Measurements from ENCODE around the gene TAGLN2.

The TAGLN2 gene

DNA sequence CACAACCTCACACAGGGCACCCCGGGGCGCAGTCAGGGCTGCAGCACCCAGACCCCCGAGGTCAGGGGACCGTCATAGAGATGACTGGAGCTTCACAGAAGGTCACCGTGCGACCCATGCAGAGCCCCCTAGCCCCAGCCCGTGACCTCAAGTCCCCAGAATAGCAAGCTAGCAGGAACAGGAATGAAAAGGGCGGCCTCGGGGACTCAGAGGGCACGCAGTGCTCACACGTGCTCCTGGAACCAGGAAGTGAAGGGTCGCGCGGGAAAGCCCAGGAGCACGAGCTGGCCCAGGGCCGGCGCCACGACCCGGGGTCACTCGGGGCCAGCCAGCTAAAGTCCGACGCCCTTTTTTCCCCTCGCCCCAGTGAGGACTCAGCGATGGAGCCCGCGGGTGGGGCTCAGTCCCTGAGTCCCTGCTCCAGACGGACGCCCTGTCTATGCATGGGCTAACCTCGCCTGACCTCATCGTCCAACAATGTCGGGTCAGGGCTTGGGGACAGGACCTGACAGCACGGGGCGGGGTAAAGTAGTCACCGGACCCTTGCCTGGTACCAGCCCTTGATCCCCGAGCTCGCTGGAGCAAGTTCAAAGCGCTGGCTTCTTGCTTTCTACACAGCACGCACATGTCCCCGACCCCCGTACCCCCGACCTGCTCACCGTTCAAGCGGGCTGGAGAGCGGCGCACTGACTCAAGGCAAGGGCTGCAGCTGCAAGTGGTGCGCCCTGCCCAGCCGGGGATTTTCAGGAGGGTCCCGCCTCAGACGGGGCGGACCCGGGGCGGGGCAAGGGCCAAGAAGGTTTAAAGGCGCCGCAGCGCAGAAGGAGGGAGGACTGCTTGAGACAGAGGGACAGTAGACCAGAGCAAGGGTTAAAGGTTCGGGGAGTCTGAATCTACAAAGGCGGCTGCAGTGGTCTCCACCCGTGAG lies at the start of gene TAGLN2:
Gene TAGLN2, minus strand, starts transcription at position 717 of the 928 bp plus-strand sequence. CDS start 4,998 bp downstream, outside the sequence.
- peak; percentile 83 for DNase-seq

DNA sequence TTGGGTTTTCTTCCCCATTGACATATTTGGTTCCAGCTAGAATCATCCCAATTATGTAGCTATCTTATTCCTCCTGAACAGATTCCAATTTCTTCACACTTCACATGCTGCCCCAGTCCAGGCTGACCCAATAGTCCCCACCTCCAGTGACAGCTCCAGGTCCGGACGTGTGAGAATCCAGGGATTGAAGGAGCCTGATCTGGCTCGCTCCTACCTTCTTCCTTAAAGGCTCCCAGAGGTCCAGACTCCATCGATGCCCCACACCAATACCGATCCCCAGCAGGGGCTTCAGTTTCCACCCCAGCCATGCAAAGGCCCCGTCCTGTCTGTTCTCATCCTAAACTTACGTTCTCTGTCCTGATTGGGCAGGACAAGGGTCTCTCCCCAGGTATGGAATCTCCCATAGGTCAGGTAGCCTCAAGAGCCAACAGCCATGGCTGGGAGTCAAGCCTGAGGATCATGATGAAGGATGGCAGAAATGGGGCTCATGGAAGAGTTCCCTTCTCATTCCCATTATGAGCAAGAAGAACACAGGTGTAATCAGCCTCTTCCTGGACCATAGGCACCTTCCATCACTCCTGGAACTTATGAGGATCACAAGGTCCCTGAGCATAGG lies 49.2 kb upstream of the TAGLN2 start:
- DNase-seq, result no peak

DNA sequence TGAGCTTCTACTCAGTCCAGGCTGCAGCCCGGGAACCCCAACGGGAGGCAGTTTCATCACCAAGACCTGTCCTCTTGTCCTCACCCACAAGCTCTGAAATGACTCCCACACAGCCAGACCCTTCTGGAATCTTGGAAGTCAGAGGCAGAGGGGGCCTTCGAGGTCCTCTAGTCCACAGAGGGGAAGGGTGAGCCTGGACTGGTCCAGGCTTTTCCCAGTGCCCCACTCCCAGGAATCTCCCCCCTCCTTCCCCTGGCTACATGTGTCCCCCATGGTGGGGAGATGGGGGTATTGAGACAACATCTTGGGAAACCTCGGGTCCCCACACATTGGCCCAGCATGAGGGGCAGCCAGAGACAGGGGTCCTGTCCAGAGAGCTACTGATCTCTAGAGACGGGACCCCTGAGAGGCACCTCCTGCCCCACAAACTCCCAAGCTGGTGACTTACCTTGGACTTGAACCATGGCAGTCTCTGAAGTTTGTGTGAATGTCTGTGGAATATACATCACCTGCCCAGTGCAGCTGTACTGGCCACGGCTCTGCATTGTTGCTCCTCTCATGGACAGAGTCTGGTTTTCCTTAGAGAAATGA lies 48.1 kb upstream of the TAGLN2 start:
- DNase-seq, result no peak

DNA sequence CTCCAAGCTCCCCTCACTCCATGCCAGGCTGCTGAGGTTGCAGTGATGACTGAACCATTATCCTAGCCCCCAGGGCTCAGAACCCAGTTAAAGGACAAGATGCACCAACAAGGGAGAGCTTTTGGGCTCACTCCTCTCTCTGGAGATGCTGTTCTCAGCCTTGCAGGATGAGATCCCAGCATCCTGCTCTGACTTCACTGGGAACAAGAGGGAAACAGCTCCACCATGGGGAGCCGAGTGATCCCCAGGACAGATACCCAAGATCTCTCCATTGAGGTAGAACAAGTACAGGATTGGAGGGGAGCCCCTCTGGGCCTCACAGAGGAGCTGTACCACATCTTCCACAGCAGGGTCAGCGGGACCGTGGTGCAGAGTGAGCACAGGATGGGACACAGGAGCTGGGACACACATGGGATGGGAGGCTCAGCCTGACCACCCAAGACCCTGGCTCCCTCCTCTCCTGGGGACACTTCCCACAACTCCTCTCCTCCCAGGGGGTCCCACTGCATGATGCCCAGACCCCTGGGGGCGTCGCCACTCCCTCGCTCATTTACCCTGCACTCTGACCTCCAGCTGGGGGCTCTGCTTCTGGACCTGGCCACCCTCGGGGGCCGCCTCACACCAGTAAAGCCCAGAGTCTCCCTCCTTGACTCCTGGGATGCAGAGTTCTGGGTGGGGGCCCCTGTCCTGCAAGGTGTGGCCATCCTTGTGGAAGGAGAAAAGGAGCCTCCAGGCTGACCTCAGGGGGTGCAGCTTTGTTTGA lies 47.3 kb upstream of the TAGLN2 start:
- no peak for DNase-seq

DNA sequence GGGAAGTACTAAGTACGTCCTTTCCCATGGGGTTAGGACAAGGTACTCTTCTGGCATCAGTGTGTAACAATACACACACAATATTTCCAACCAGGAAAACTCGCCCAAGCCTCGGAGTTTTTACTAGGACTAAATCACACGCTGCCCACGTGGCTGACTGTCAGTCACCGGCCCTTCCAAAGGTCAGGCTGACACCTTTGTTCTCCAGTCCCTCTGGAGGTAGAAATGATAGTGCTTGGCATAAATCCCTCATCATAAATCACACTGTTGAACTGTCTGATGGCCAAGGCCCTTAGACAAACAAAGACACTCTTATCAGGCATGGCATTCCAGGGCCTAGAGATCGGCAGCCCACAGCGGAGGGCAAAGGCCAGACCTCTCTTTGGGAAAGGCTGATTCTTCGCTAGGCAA lies 45.6 kb upstream of the TAGLN2 start:
- DNase-seq, result no peak

DNA sequence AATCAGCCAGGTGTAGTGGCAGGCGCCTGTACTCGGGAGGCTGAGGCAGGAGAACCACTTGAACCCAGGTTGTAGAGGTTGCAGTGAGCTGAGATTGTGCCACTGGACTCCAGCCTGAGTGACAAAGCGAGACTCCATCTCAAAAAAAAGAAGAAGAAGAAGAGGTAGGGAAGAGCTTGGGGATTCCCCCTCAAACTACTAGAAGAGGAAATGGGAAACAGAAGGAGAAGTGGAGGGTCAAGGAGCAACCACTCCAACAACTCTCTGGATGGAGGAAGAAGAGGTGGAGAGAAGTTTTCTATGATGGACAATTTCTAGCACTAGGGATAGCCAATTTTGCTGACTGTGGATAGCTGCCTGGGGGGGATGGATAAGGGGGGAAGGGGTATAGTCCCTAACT lies 43.6 kb upstream of the TAGLN2 start:
- no peak for DNase-seq

DNA sequence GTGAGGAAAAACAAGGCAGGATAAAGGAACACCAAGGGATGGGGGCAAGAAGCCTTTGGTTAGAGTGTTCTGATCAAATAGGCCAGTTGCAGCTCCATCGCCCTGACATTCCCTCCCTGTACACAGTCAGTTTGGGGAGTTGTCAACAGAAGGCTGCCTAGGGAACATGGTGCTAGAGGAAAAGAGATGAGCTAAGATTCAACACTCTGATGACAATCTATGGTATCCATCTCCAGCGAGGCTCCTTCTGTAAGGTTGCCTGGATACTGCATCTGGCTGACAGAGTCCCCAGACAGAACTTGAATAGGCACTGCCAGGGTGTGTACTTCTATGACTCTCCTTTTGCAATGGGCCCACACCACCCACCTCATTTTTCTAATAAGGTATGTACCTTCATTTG lies 40.0 kb upstream of the TAGLN2 start:
- DNase-seq, result no peak

DNA sequence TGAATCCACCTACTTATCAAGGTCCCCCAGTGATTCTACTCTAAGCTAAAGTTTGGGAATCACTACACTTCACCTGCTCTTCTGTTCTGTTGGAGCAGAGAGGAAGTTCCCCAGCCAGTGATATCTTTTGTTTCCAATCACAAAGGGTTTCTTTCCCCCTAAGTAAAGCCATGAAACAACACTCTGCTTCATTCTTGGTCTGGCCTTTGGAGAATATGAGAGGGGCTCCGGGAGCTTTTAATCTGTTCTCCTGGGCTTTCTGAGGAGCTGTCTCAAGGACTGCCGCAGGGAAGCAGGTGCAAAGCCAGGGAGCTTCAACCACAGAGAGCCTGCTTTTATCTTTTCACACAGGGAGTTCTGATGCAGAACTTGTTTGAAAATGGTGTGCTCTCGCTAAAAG lies 38.8 kb upstream of the TAGLN2 start:
- DNase-seq, result no peak

DNA sequence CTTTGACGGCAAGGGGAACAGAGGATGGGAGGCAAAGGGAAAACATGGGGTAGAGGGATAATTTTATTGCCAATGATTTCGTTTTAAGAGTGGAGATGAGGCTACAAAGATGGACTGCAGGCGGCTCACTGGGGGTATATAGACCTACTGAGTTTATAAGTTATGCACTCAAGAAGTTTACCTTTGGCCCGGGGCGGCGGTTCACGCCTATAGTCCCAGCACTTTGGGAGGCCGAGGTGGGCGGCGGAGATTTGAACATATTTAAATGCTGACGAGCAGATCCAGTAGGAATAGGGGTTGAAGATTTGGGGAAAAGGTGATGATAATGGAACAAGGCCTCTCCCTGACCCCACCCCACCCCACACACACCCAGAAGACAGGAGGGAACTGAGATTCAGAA lies 36.9 kb upstream of the TAGLN2 start:
- DNase-seq, result no peak

DNA sequence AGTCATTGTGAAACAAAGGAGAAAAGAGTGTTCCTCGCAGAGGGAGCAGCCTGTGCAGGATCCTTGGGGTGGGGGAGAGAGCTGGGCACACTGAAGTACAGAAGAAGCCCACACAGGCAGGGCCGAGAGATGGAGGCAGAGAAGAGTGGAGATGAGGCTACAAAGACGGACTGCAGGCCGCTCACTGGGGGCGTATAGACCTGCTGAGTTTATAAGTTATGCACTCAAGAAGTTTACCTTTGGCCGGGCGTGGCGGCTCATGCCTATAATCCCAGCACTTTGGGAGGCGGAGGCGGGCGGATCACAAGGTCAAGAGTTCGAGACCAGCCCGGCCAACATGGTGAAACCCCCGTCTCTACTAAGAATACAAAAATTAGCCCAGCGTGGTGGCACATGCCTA lies 36.3 kb upstream of the TAGLN2 start:
- no peak for DNase-seq

DNA sequence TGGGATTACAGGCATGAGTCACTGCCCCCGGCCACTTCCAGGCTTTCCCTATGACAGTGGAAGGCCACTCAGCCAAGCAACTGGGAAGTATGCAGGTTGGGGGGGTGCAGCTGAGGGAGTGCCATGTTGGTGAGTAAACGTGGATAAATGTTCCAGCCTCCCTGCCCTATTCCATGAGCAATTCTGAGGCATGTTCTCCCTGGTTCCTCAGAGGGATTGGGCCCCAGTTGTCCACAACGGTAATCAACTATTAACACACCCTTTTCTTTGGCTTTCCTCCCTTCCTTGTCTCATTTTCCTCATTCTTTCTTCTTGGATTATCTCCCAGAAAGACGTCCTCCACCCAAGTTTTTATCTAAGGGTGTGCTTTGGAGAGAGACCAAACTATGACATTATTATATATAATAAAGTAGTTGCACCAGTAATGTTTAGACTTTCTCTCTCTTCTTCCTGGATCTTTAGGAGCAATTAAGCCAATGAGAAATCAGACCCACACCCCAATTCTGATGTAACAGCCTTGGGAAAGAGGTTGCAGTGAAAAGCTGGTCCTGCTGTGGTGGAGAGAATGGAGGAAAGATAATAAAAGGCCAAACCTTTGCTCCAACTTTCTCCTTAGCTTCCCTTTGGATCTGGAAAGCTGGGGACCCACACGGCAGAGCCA lies 35.5 kb upstream of the TAGLN2 start:
- DNase-seq, result no peak

DNA sequence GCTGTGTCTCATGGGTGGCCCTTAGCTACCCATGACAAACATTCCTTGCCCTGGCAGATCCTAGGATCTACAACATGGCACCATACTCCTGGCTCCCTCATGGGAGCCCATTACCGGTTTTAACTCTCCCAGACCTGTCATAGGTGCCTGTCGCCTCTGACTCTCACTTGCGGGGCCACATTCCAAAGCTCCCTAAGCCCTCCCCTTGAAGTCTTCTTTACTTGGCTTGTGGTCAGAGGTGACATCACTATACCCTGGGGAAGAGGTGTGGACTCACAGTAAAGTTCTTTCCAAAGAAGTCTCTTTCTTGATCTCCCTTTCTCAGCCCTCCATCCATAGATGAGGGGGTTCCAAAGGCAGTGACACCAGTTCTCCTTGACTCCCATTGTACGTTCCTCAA lies 34.1 kb upstream of the TAGLN2 start:
- no peak for DNase-seq

DNA sequence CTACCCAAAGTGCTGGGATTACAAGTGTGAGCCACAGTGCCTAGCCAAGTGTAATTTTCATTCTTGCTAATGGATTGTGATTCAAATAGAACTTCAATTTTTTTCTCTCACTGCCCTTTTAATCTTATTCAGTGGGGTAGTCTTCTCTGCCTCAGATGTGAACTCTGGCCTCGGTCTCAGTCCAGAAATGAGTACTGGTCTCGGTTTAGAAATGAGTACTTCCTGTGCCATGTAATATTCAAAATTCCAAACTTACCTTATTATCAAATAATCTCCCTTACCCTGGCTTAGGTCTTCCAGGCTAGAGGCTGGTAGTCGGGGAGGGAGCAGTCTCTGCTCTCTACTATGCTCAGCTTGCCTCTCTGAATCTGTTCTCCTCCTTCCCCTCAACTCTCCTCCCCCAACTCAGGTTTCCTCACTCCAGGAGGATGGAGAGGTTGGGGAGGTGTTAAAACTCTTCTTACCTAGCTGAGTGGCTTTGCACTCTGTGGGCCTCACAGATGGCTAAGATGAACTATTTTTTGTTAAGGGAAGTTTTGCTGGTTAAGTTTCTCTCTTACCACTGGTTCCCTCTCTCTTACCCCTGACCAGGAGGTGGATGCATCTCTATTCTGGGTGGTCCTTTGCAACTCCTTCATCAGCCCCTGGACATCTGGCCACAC lies 33.5 kb upstream of the TAGLN2 start:
- no peak for DNase-seq

DNA sequence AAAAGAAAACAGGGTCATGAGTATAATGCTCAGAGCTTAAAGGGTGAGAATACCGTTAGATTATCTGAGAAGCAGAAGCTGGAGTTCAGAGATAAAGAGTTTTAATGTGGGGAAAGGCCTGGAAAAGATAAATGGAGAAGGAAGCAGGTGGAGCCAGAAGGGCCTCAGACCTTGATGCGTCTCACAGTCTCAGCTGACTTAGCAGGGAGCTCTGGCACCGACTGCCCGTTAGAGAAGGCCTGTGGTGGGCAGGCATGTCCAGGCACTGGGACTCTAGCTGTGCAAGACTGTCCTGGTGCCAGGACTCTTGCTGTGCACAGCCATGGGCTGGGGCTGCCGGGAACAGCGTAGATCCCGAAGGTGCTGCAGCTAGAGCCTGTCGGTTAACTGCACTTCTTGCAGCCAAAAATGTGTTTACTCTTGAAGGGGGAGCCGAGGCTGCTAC lies 32.5 kb upstream of the TAGLN2 start:
- DNase-seq, result no peak

DNA sequence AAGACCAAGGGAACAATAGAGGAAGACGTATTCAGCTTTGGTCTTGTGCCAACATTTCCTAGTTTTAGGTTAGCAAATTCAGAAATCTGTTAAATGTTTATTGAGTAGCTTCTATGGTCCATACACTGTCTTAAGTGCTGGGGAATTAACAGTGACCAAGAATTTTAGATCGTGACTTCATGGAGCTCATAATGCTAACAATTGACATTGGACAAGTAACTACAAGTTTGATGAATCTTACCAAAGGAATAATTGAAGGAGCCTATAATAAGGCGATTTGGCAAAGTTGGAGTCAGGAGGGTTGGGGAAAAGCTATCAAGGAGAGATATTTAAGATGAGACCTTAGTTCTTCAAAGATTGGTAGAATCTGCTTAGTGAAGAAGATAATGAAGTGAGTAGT lies 30.1 kb upstream of the TAGLN2 start:
- DNase-seq, result no peak

DNA sequence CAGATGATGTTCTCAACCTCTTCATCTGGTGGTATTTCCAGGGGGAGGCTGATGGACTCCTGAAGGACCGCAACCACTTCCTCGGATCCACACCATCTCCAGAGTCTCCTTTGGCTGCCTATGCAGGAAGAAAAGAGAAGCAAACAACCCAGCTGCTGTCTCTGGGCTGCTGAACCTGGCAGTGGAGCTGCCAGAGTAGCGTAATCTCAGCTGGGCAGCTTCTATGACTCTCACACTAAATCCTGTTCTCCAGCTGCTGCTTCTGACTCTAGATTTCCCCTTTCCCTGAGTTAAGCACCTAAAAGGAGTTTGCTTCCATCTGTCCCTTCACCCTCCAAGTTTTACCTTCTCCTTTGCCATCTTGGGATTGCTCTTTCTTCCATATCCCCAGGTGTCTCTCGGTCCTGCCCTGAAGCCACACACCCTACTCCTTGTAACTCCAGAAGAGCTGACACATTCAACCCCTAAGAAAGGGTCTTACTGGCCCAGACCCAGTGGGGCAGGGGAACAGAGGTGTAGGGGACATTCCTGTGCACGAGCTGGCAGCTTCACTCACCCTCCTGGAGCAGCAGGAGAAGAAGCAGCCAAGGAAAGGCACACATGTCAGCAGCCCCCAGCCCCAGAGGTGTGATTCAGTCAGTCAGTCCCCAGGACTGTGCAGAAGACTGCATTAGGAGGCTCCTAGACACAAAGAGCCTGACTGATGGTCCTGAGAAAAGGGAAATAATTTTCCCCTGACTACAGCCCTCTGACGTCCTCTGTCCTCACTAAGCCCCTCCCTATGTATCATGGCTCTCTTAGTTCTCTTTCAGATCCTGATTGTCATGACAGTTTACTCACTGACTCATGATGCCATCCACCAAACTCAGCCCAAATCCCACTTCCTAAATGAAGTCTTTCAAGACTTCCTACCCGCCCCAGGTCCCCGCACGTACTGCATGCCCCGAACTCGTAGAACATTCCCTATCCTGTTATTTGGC lies 28.5 kb upstream of the TAGLN2 start, which contains the start of gene SLAMF9:
Gene SLAMF9, minus strand, starts transcription at position 702 of the 980 bp plus-strand sequence. Its CDS starts 100 bp downstream, at position 602.
- no peak for DNase-seq

DNA sequence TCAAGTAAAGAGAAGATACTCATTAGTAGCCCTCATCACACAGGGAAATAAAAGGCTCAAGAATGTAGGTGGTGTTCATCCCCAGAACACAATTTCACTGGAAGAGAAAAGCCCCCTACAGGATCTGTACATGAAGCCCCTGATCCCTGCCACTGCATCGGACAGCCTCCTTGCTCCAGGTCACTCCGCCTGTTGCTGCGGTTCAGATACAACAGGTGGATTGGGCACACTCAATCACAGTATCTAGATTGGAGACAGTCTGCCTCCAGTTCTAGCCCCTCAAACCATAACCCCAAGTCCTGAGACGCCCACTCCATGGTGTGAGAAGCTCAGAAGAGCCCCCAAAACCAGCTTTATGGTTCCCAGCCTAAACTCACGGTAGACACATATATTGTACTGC lies 27.6 kb upstream of the TAGLN2 start:
- DNase-seq, result no peak

DNA sequence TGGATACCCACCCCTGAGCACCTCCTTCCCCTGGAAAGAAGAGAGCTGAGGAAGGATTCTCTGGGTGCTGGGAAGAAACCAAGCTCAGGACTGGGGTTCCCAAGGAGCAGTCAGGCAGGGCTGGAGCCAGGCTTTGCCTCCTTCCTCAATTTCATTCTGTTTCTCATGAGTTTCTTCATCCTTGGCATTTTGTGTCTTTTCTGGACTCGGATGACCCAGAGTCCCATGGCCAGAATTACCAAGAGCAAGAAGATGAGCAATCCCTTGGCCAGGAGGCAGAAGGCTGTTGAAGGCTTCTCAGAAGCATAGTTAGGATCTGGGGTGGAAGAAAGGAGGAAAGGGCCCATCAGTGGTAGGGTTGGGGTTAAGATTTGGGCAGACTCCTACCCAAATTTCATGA lies 26.2 kb upstream of the TAGLN2 start:
- DNase-seq, result no peak

DNA sequence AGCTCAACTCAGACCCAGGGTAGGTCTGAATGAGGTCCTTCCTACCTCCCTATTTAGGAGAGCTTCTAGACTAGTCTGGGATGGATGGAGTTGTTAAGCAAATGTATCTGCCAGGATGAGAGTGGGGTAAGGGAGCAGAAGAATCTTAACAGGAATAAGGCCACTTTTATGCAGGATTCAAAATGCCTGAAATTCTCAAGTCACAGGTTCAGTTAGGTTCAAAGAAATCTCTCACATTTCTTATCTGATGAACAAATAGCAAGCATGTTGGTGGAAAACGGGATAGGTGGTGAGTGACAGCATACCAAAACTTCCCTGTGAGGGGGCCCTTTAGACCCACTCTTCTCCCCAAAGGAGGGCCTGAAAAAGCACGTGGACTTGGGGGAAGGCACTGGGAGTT lies 25.7 kb upstream of the TAGLN2 start:
- no peak for DNase-seq

DNA sequence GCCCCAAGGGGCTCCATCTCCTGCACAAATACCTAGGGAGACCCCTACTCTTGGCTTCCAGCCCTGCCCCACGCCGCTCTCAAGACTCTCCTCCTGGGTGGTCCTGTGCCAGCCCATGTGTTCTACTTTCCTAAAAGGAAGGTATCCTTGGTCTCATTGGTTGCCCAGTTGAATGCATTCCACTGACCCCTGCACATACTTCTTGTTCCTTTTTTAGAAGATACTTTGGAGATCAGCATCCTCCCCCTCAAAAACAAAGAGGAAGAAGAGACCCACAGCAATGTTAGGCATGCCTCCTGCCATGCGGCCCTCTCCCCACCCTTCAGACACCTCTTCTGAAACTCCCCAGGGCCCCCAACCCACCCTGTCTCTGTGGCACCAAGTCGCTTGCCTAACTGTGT lies 24.7 kb upstream of the TAGLN2 start:
- DNase-seq, result no peak

DNA sequence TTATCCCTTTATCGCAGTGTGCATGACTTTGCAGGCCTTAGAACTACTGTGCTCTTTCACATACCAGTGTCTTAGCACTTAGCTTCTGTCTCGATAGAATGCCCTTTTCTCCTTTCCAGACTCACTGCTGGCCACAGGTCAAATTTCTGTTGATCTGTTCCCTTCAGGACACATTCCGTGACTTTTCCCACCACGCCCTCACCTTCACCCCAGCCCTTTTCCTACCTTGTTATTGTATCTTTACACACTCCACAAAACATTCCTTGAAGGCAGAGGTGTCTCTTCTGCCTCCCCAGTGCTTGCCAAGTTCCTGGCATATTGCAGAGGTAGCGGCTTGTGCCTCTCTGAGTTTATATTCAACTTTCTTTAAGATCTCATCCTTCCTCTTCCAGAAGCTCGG lies 23.8 kb upstream of the TAGLN2 start:
- DNase-seq, result no peak
